PC-3 (cell line): Measurements from ENCODE around the gene SMARCA4.

Source experiments
- CTCF ChIP-seq: fragments of 300-600 bp; sonication (generic); conservative IDR thresholded peaks from 2 replicates; pipeline ENCODE4 v1.5.1; 2017; ENCODE audit warnings: antibody characterized with exemption, low read depth, mild to moderate bottlenecking, low read length
- EZH2 ChIP-seq: fragments of 300-600 bp; sonication (generic); IDR thresholded peaks from one replicate; pipeline ENCODE4 v1.6.1; 2017; ENCODE audit warnings: antibody characterized with exemption, mild to moderate bottlenecking, low read length; ENCODE audit not compliant: unreplicated experiment

GRCh38 chr19:10912619-10913018, 48.2 kb upstream of the SMARCA4 start:
- TF ChIP-seq CTCF (no peak), EZH2 (no peak)
